Caco-2 (cell line): ENCODE measurements around the gene GAPT. TPM values are rescaled to one million over a fixed set of nuclear protein-coding genes. Genes with fewer than 3 reads are reported as not detected.

Source experiments
- BruUV-seq: library from RNA; stranded (reverse); fragments of 400-500 nt; replicated peaks from 2 replicates; lab custom pipeline; 2021; lab: Mats Ljungman, UMichigan
- CTCF ChIA-PET: fragments of 300-600 bp; sonication (Branson Sonifier 250); formaldehyde crosslinking; loops from one replicate; lab custom pipeline; 2022; ENCODE audit warnings: antibody characterized with exemption; lab: Charles Lee
- POLR2A ChIA-PET: fragments of 300-600 bp; sonication (Branson Sonifier 250); formaldehyde crosslinking; loops from one replicate; lab custom pipeline; 2022; ENCODE audit warnings: antibody characterized with exemption; lab: Charles Lee
- DNase-seq, 2 experiments: peaks; one replicate each; pipeline versions ENCODE4 v3.0.0 to v3.0.0-alpha.2; 2020 to 2022
- H3K27me3 ChIP-seq: replicated peaks from 2 replicates; pipeline ENCODE4 v1.6.0; 2011; ENCODE audit warnings: low read length; ENCODE audit not compliant: control insufficient read depth, insufficient read depth
- H3K36me3 ChIP-seq: 2 replicates; pipeline ENCODE4 v1.5.1; 2011; ENCODE audit warnings: low read length; ENCODE audit not compliant: control insufficient read depth, insufficient read depth
- H3K4me1 ChIP-seq: fragments of 250-450 bp; sonication (Bioruptor Pico); 2 replicates; pipeline ENCODE4 v1.5.1; 2020; ENCODE audit warnings: mild to moderate bottlenecking
- H3K4me3 ChIP-seq: 2 replicates; pipeline ENCODE4 v1.5.1; 2011; ENCODE audit warnings: low read depth, mild to moderate bottlenecking, control low read depth, low read length
- H3K9me3 ChIP-seq: fragments of 250-450 bp; sonication (Bioruptor Pico); 2 replicates; pipeline ENCODE4 v1.5.1; 2020; ENCODE audit warnings: mild to moderate bottlenecking, moderate library complexity
- H3K27ac Mint-ChIP-seq: one replicate; pipeline ENCODE4 v1.8.0; 2022; ENCODE audit warnings: mixed read lengths; ENCODE audit not compliant: unreplicated experiment
- H3K27me3 Mint-ChIP-seq: one replicate; pipeline ENCODE4 v1.8.0; 2022; ENCODE audit warnings: mixed read lengths; ENCODE audit not compliant: insufficient read depth, unreplicated experiment
- H3K36me3 Mint-ChIP-seq: one replicate; pipeline ENCODE4 v1.8.0; 2022; ENCODE audit warnings: mild to moderate bottlenecking, mixed read lengths; ENCODE audit not compliant: insufficient read depth, unreplicated experiment
- H3K4me1 Mint-ChIP-seq: one replicate; pipeline ENCODE4 v1.8.0; 2022; ENCODE audit warnings: low read depth, mixed read lengths; ENCODE audit not compliant: unreplicated experiment
- H3K4me3 Mint-ChIP-seq: one replicate; pipeline ENCODE4 v1.8.0; 2022; ENCODE audit warnings: mild to moderate bottlenecking, moderate library complexity, mixed read lengths; ENCODE audit not compliant: unreplicated experiment
- H3K9me3 Mint-ChIP-seq: one replicate; pipeline ENCODE4 v1.8.0; 2022; ENCODE audit warnings: mixed read lengths; ENCODE audit not compliant: unreplicated experiment
- CTCF ChIP-seq, 2 experiments: fragments of 200-600 bp in 1 of 2; IDR thresholded peaks; 1 replicate in 1 of 2; 2 replicates in 1 of 2; pipeline versions ENCODE4 v1.5.1 to v1.8.0; 2011 to 2022; ENCODE audit warnings: antibody characterized with exemption in 1 of 2, control low read depth in 1 of 2, inconsistent platforms in 1 of 2, low read depth in 1 of 2, low read length in 1 of 2, mild to moderate bottlenecking in 1 of 2, moderate library complexity in 1 of 2; ENCODE audit not compliant: insufficient read depth in 1 of 2, severe bottlenecking in 1 of 2, unreplicated experiment in 1 of 2
- intact Hi-C: fragments of 100-400 bp; cut with micrococcal nuclease; formaldehyde crosslinking; loops from one replicate; pipeline ENCODE4 v1.10.0; 2022; ENCODE audit not compliant: unreplicated experiment
- total RNA-seq: library from RNA; stranded (reverse); gene quantifications from 2 replicates; pipeline ENCODE4 v1.2.3, GENCODE V29; 2022

GAPT gene
- total RNA-seq, 1 experiment from 2014 or later = not detected

DNA sequence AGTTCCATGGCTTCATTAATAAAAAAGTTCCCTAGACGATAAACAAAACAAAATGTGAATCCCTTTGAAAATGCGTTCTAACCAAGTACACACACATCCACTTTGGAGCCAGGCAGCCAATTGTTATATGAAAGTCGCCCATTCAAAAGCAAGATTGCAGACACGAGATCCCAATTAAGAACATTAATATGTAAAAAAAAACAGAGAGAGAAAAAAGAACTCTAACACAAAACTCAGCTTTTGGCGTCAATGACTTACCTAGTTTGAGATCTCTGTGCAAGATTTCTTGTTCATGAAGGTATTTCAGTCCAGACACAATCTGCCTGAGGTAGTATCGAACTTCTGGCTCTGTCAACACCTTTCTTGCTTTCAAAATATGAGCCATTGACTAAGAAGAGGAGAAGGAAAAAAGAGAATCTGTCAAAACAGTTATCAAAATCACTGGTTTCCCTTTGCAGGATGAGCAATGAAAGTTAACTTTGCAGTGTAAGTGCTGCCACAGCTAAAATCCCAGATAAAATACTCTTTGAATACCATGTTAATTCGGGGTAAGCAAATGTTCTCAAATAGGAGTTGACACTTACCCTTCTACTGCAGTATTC, 33.0 kb upstream of the GAPT start:
- intact Hi-C loops = no loop called here
- CTCF ChIA-PET = interaction anchor here (1.2 to 1.6 kb wide), 3 partner anchors 568 to 679 kb away, joined by 3 to 5 read pairs (median 5); no protein-coding TSS in a partner anchor
- POLR2A ChIA-PET = interaction anchor here (0.7 to 1.0 kb wide), 4 partner anchors 16 to 661 kb away, joined by 3 to 5 read pairs (median 4); no protein-coding TSS in a partner anchor
- Mint-ChIP-seq H3K36me3 (peaks cover 69% of the 10 kb centered on the region), H3K4me1 (peaks cover 24% of the 10 kb centered on the region), H3K4me3 (peak overlapping the region; percentile 94), H3K9me3 (no peaks in the 10 kb centered on the region), H3K27ac (peak overlapping the region; percentile 94), H3K27me3 (no peaks in the 10 kb centered on the region)
- peaks cover 17% of the 10 kb centered on the region for H3K4me1 ChIP-seq
- H3K36me3 ChIP-seq = peaks cover 3% of the 10 kb centered on the region; the same call in 1 of the 2 replicates
- peak overlapping the region; percentile 99 for H3K4me3 ChIP-seq
- DNase-seq = no peak
- TF ChIP-seq CTCF (IDR thresholded peaks at IDR 0.05; ENCODE audit: insufficient read depth in 1 of 2, low read depth in 1 of 2, low read length in 1 of 2, severe bottlenecking in 1 of 2, unreplicated experiment in 1 of 2) = no peak
- BruUV-seq = TSS peak; percentile 39
- H3K27me3 ChIP-seq = no peaks in the 10 kb centered on the region
- H3K9me3 ChIP-seq = no peaks in the 10 kb centered on the region

DNA sequence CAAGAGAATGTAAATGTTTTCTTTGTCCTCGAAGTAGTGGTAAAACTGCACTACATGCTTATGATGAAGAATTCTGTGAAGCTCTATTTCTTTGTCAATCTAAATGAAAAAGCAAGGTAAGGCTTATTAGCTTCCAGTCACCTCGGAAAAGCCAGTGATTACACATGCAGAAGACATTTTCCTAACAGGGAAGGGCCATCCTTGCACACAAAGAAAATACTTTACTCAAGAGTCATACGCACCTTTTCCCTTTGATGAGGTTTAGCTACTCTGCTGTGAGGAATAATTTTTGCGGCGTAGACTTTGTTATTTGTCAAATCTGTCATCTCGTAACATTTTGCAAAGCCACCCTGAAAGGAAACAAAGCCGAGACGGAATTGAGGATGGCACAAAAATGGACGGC, 32.5 kb upstream of the GAPT start:
- CTCF ChIA-PET = interaction anchor here (1.2 to 1.6 kb wide), 3 partner anchors 569 to 679 kb away, joined by 3 to 5 read pairs (median 5); no protein-coding TSS in a partner anchor
- no peaks in the 10 kb centered on the region for H3K9me3 Mint-ChIP-seq
- H3K4me3 ChIP-seq = peak overlapping the region; percentile 99
- peaks cover 64% of the 10 kb centered on the region for H3K36me3 Mint-ChIP-seq
- intact Hi-C loops = no loop called here
- peaks cover 17% of the 10 kb centered on the region for H3K4me1 ChIP-seq
- peak overlapping the region; percentile 94 for H3K4me3 Mint-ChIP-seq
- no peaks in the 10 kb centered on the region for H3K27me3 ChIP-seq
- no peaks in the 10 kb centered on the region for H3K9me3 ChIP-seq
- POLR2A ChIA-PET = interaction anchor here (0.6 to 1.0 kb wide), 5 partner anchors 16 to 661 kb away, joined by 3 to 5 read pairs (median 4); no protein-coding TSS in a partner anchor
- no TSS peak for BruUV-seq
- H3K27ac Mint-ChIP-seq = peak overlapping the region; percentile 94
- peaks cover 3% of the 10 kb centered on the region; the same call in 1 of the 2 replicates for H3K36me3 ChIP-seq
- DNase-seq = peak in 1 of 2 experiments; percentile 10
- no peaks in the 10 kb centered on the region for H3K27me3 Mint-ChIP-seq
- no peak for TF ChIP-seq CTCF (IDR thresholded peaks at IDR 0.05; ENCODE audit: insufficient read depth in 1 of 2, low read depth in 1 of 2, low read length in 1 of 2, severe bottlenecking in 1 of 2, unreplicated experiment in 1 of 2)
- H3K4me1 Mint-ChIP-seq = peaks cover 24% of the 10 kb centered on the region

GRCh38 chr5:58459146-58460001, 31.9 kb upstream of the GAPT start:
- peak; percentile 41 to 47 for DNase-seq
- Mint-ChIP-seq H3K27ac (peak overlapping the region; percentile 94), H3K36me3 (peaks cover 58% of the 10 kb centered on the region), H3K27me3 (no peaks in the 10 kb centered on the region), H3K9me3 (no peaks in the 10 kb centered on the region), H3K4me3 (peak overlapping the region; percentile 94), H3K4me1 (peaks cover 24% of the 10 kb centered on the region)
- CTCF ChIA-PET = interaction anchor here (1.2 to 1.8 kb wide), 4 partner anchors 569 to 809 kb away, joined by 3 to 11 read pairs (median 5); no protein-coding TSS in a partner anchor
- no TSS peak for BruUV-seq
- Histone ChIP-seq H3K9me3 (no peaks in the 10 kb centered on the region), H3K36me3 (peaks cover 3% of the 10 kb centered on the region; the same call in 1 of the 2 replicates), H3K4me3 (peak overlapping the region; percentile 99), H3K4me1 (peaks cover 17% of the 10 kb centered on the region), H3K27me3 (no peaks in the 10 kb centered on the region)
- POLR2A ChIA-PET = interaction anchor here (0.6 to 1.0 kb wide), 4 partner anchors 17 to 302 kb away, joined by 3 to 5 read pairs (median 4); no protein-coding TSS in a partner anchor
- intact Hi-C loops = loop anchor here (1.0 to 10.0 kb wide), 10 partner anchors 117 to 1555 kb away; partner anchors contain the start of gene SETD9
- TF ChIP-seq CTCF (IDR thresholded peaks at IDR 0.05; ENCODE audit: insufficient read depth in 1 of 2, low read depth in 1 of 2, low read length in 1 of 2, severe bottlenecking in 1 of 2, unreplicated experiment in 1 of 2) = no peak
